ENCODE measurements around the gene VANGL2. TPM values are rescaled to one million over a fixed set of nuclear protein-coding genes. Genes with fewer than 3 reads are reported as not detected.

VANGL2 gene
- total RNA-seq, 1 donor from 2014 or later = 17.7 TPM

- no peak for DNase-seq (ENCODE audit: extremely low spot score, unreplicated experiment)
- H3K4me1 Mint-ChIP-seq (ENCODE audit: unreplicated experiment) = peaks cover 15% of the 10 kb centered on the region
- peak overlapping the region; percentile 23 for H3K27ac Mint-ChIP-seq (ENCODE audit: unreplicated experiment)
Observed at GRCh38 chr1:160428053-160428452, 27.7 kb downstream of the VANGL2 start.

GRCh38 chr1:160428655-160429054 is 28.3 kb downstream of the VANGL2 start:
- H3K4me3 Mint-ChIP-seq (ENCODE audit: unreplicated experiment) = no peak overlapping the region
- H3K27ac Mint-ChIP-seq (ENCODE audit: unreplicated experiment) = no peak overlapping the region
- peaks cover 22% of the 10 kb centered on the region for H3K36me3 Mint-ChIP-seq (ENCODE audit: unreplicated experiment)
- peaks cover 4% of the 10 kb centered on the region for H3K27me3 Mint-ChIP-seq (ENCODE audit: unreplicated experiment)
- no peak for DNase-seq (ENCODE audit: extremely low spot score, unreplicated experiment)
- H3K4me1 Mint-ChIP-seq (ENCODE audit: unreplicated experiment) = peaks cover 15% of the 10 kb centered on the region
- peak; percentile 63 for TF ChIP-seq CTCF (IDR thresholded peaks at IDR 0.05)
- no peaks in the 10 kb centered on the region for H3K9me3 Mint-ChIP-seq (ENCODE audit: unreplicated experiment)

More at GRCh38 chr1:160428053-160428452, 27.7 kb downstream of the VANGL2 start:
- Mint-ChIP-seq H3K36me3 (ENCODE audit: unreplicated experiment) (peaks cover 22% of the 10 kb centered on the region), H3K9me3 (ENCODE audit: unreplicated experiment) (no peaks in the 10 kb centered on the region), H3K4me3 (ENCODE audit: unreplicated experiment) (no peak overlapping the region), H3K27me3 (ENCODE audit: unreplicated experiment) (no peaks in the 10 kb centered on the region)
- no peak for TF ChIP-seq CTCF (IDR thresholded peaks at IDR 0.05)

- Mint-ChIP-seq H3K27ac (ENCODE audit: unreplicated experiment) (no peak overlapping the region), H3K4me3 (ENCODE audit: unreplicated experiment) (no peak overlapping the region), H3K9me3 (ENCODE audit: unreplicated experiment) (no peaks in the 10 kb centered on the region), H3K36me3 (ENCODE audit: unreplicated experiment) (peaks cover 22% of the 10 kb centered on the region), H3K4me1 (ENCODE audit: unreplicated experiment) (peaks cover 15% of the 10 kb centered on the region), H3K27me3 (ENCODE audit: unreplicated experiment) (peaks cover 6% of the 10 kb centered on the region)
- TF ChIP-seq CTCF (IDR thresholded peaks at IDR 0.05) = no peak
- no peak for DNase-seq (ENCODE audit: extremely low spot score, unreplicated experiment)
Observed at GRCh38 chr1:160429125-160429561, 28.8 kb downstream of the VANGL2 start.

GRCh38 chr1:160429702-160430535 is 29.6 kb downstream of the VANGL2 start:
- H3K9me3 Mint-ChIP-seq (ENCODE audit: unreplicated experiment) = no peaks in the 10 kb centered on the region
- no peak overlapping the region for H3K4me3 Mint-ChIP-seq (ENCODE audit: unreplicated experiment)
- H3K27ac Mint-ChIP-seq (ENCODE audit: unreplicated experiment) = no peak overlapping the region
- TF ChIP-seq CTCF (IDR thresholded peaks at IDR 0.05) = no peak
- peaks cover 15% of the 10 kb centered on the region for H3K36me3 Mint-ChIP-seq (ENCODE audit: unreplicated experiment)
- DNase-seq (ENCODE audit: extremely low spot score, unreplicated experiment) = no peak
- peaks cover 15% of the 10 kb centered on the region for H3K4me1 Mint-ChIP-seq (ENCODE audit: unreplicated experiment)
- H3K27me3 Mint-ChIP-seq (ENCODE audit: unreplicated experiment) = peaks cover 13% of the 10 kb centered on the region

- peaks cover 10% of the 10 kb centered on the region for H3K36me3 Mint-ChIP-seq (ENCODE audit: unreplicated experiment)
- H3K27ac Mint-ChIP-seq (ENCODE audit: unreplicated experiment) = no peak overlapping the region
- peaks cover 15% of the 10 kb centered on the region for H3K4me1 Mint-ChIP-seq (ENCODE audit: unreplicated experiment)
- DNase-seq (ENCODE audit: extremely low spot score, unreplicated experiment) = no peak
- H3K27me3 Mint-ChIP-seq (ENCODE audit: unreplicated experiment) = peaks cover 22% of the 10 kb centered on the region
- no peak overlapping the region for H3K4me3 Mint-ChIP-seq (ENCODE audit: unreplicated experiment)
- no peak for TF ChIP-seq CTCF (IDR thresholded peaks at IDR 0.05)
- H3K9me3 Mint-ChIP-seq (ENCODE audit: unreplicated experiment) = no peaks in the 10 kb centered on the region
Observed at GRCh38 chr1:160431006-160431405, 30.6 kb downstream of the VANGL2 start.

Measured in osteocyte (in vitro differentiated cells).